GM12891 (cell line): ENCODE data around the gene GRK1.

Experiments
- PAX5 ChIP-seq: IDR thresholded peaks from 2 replicates; pipeline ENCODE4 v1.6.1; 2011; ENCODE audit warnings: low read length, moderate library complexity, mild to moderate bottlenecking; ENCODE audit not compliant: insufficient read depth, severe bottlenecking
- POLR2A ChIP-seq: IDR thresholded peaks from 2 replicates; pipeline ENCODE4 v1.6.1; 2011; ENCODE audit warnings: low read depth, low read length, control low read depth
- POLR2AphosphoS5 ChIP-seq: IDR thresholded peaks from 2 replicates; pipeline ENCODE4 v1.6.1; 2011; ENCODE audit warnings: low read depth, low read length, control low read depth
- POU2F2 ChIP-seq: IDR thresholded peaks from 2 replicates; pipeline ENCODE4 v1.6.1; 2011; ENCODE audit warnings: low read depth, mild to moderate bottlenecking, control low read depth, low read length, moderate library complexity
- TAF1 ChIP-seq: IDR thresholded peaks from 2 replicates; pipeline ENCODE4 v1.6.1; 2011; ENCODE audit warnings: low read depth, low read length, control low read depth

DNA sequence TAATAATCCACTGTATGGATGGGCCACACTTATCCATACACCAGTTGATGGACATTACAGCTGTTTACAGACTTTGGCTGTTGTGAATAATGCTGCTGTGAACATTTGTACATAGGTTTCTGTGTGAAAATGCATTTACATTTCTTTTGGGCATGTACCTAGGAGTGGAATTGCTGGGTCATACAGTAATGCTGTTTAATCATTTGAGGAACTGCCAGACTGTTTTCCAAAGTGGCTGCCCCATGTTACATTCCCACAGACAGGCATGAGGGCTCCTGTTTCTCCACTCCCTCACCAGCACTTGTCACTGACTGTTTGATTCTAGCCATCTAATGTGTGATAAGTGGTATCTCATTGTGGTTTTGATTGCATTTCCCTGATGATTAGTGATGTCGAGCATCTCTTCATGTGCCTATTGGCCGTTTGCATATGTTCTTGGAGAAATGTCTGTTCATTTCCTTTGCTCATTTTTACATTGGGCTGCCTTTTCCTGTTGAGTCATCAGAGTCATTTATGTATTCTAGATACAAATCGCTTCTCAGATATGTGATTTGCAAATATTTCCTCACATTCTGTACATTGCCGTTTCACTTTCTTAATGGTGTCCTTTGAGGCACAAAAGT, 104.8 kb downstream of the GRK1 start:
- TF ChIP-seq POLR2A (no peak), POLR2AphosphoS5 (no peak), POU2F2 (no peak), PAX5 (no peak), TAF1 (no peak)
